H1 (cell line): Measurements from ENCODE around the gene KRAS.

ENCODE experiments used
- CTCF ChIP-seq, 3 experiments: IDR thresholded peaks; 1 replicate in 2 of 3; 2 replicates in 1 of 3; pipeline versions ENCODE4 v1.5.1 to v1.6.1; 2011; ENCODE audit warnings: low read length in 3 of 3, mild to moderate bottlenecking in 3 of 3, inconsistent platforms in 2 of 3, low read depth in 1 of 3, moderate library complexity in 1 of 3; ENCODE audit not compliant: insufficient read depth in 1 of 3; ENCODE audit errors: control extremely low read depth in 1 of 3
- EP300 ChIP-seq, 2 experiments: IDR thresholded peaks; 1 replicate in 1 of 2; 2 replicates in 1 of 2; pipeline ENCODE4 v1.6.1; 2011 to 2012; ENCODE audit warnings: low read depth in 2 of 2, low read length in 2 of 2, mild to moderate bottlenecking in 2 of 2, borderline replicate concordance in 1 of 2, inconsistent platforms in 1 of 2, moderate library complexity in 1 of 2
- GABPA ChIP-seq: IDR thresholded peaks from 2 replicates; pipeline ENCODE4 v1.6.1; 2011; ENCODE audit warnings: mild to moderate bottlenecking, low read length, moderate library complexity, borderline replicate concordance; ENCODE audit not compliant: insufficient read depth
- POLR2A ChIP-seq, 2 experiments: IDR thresholded peaks; 1 replicate in 1 of 2; 2 replicates in 1 of 2; pipeline ENCODE4 v1.6.1; 2011; ENCODE audit warnings: low read depth in 2 of 2, low read length in 2 of 2, mild to moderate bottlenecking in 2 of 2; ENCODE audit errors: control extremely low read depth in 1 of 2
- RAD21 ChIP-seq, 2 experiments: IDR thresholded peaks in 1 of 2; conservative IDR thresholded peaks in 1 of 2; 2 replicates each; pipeline ENCODE4 v1.6.1; 2011; ENCODE audit warnings: low read depth in 2 of 2, low read length in 2 of 2, improper control_type of control experiment in 1 of 2, inconsistent platforms in 1 of 2, mild to moderate bottlenecking in 1 of 2, moderate library complexity in 1 of 2
- TAF1 ChIP-seq: IDR thresholded peaks from 2 replicates; pipeline ENCODE4 v1.6.1; 2011; ENCODE audit warnings: mild to moderate bottlenecking, low read depth, low read length

GRCh38 chr12:25269701-25270100 is 19.0 kb upstream of the KRAS start:
- TF ChIP-seq CTCF (IDR thresholded peaks at IDR 0.05; ENCODE audit: control extremely low read depth in 1 of 3, insufficient read depth in 1 of 3, low read depth in 1 of 3, low read length in 3 of 3) (no peak), TAF1 (no peak), EP300 (IDR thresholded peaks at IDR 0.05; ENCODE audit: borderline replicate concordance in 1 of 2, low read depth in 2 of 2, low read length in 2 of 2) (no peak), RAD21 (IDR thresholded peaks at IDR 0.05 in 1 of 2, conservative IDR thresholded peaks at IDR 0.05 in 1 of 2; ENCODE audit: low read depth in 2 of 2, low read length in 2 of 2) (no peak), POLR2A (IDR thresholded peaks at IDR 0.05; ENCODE audit: control extremely low read depth in 1 of 2, low read depth in 2 of 2, low read length in 2 of 2) (no peak), GABPA (no peak)
